Small intestine (tissue), 16 donors: ENCODE results near the gene ZKSCAN3. TPM values are rescaled to one million over a fixed set of nuclear protein-coding genes. Genes with fewer than 3 reads are reported as not detected.
A peak's percentile ranks its signal among the peaks of the same experiment; 100 is the strongest.
"Not testable (repeated sequence)": the region's sequence is repeated elsewhere in the genome, so short reads cannot be mapped to it uniquely, and the experiment has no call there.

ENCODE experiments used
- DNase-seq, 2 donors: peaks; one replicate each; pipeline versions ENCODE4 v3.0.0 to v3.0.0-alpha.2; 2013
- FAIRE-seq: peaks from 2 replicates; lab custom pipeline; 2012; peaks lifted over from hg19 to GRCh38; lab: Jason Lieb, UNC
- H3K27ac ChIP-seq, 3 donors: one replicate each; pipeline ENCODE4 v1.5.1; 2013; ENCODE audit warnings: low read length in 2 of 3, mild to moderate bottlenecking in 2 of 3, control low read depth in 1 of 3, inconsistent platforms in 1 of 3, low read depth in 1 of 3, moderate library complexity in 1 of 3
- H3K27me3 ChIP-seq, 3 donors: one replicate each; pipeline ENCODE4 v1.6.1; 2013; ENCODE audit warnings: low read length in 3 of 3, inconsistent platforms in 1 of 3; ENCODE audit not compliant: control insufficient read depth in 3 of 3, insufficient read depth in 3 of 3
- H3K36me3 ChIP-seq, 3 donors: one replicate each; pipeline ENCODE4 v1.6.1; 2013; ENCODE audit warnings: low read length in 3 of 3, inconsistent platforms in 1 of 3, low read depth in 1 of 3, mild to moderate bottlenecking in 1 of 3, moderate library complexity in 1 of 3; ENCODE audit not compliant: control insufficient read depth in 3 of 3, insufficient read depth in 2 of 3
- H3K4me1 ChIP-seq, 3 donors: one replicate each; pipeline ENCODE4 v1.6.1; 2013; ENCODE audit warnings: low read length in 2 of 3, inconsistent platforms in 1 of 3, low read depth in 1 of 3, mild to moderate bottlenecking in 1 of 3, moderate library complexity in 1 of 3; ENCODE audit not compliant: control insufficient read depth in 3 of 3, insufficient read depth in 2 of 3
- H3K4me3 ChIP-seq, 3 donors: one replicate each; pipeline ENCODE4 v1.5.1; 2013; ENCODE audit warnings: low read length in 3 of 3, control low read depth in 1 of 3, inconsistent platforms in 1 of 3, low read depth in 1 of 3, mild to moderate bottlenecking in 1 of 3, moderate library complexity in 1 of 3
- H3K9me3 ChIP-seq, 2 donors: one replicate each; pipeline ENCODE4 v1.6.1; 2013; ENCODE audit warnings: low read depth in 1 of 2, low read length in 1 of 2; ENCODE audit not compliant: control insufficient read depth in 2 of 2, insufficient read depth in 1 of 2
- WGBS, 3 donors: extraction: QIAGEN DNeasy Blood & Tissue Kit; methylation state at CpG; one replicate each; pipeline ENCODE4 v1.1.7; 2013; 5-methylcytosine and 5-hydroxymethylcytosine counted together
- long read RNA-seq, 10 donors: transcript quantifications; one replicate each; lab custom pipeline, GENCODE V29; 2026
- polyA plus RNA-seq, 4 donors: library from polyadenylated mRNA; stranded (reverse) in 3 of 4; unstranded in 1 of 4; fragments of 200-250 nt in 3 of 4; fragments of 120-200 nt in 1 of 4; gene quantifications; one replicate each; pipeline versions ENCODE4 v1.2.1 to v1.2.3, GENCODE V29; 2013
- donor health status: healthy with polysubstance abuse.
- donor health status: control.
- donor health status: control.
- donor health status: Bipolar disorder and iron deficiency.
- donor health status: healthy.

The ZKSCAN3 gene
- 1 to 10 TPM; 1.1 to 5.3 (median 1.9) TPM for polyA plus RNA-seq
- long read RNA-seq, donor 1, full-length matches to known transcripts: 1 of 1 reads
- long read RNA-seq, donor 1, partial matches to known transcripts: 0 of 1 reads
- long read RNA-seq, donor 1, other reads (novel, unspliced or antisense): 0 of 1 reads
- long read RNA-seq, donor 2: 0 reads
- long read RNA-seq, donor 3, full-length matches to known transcripts: 2 of 2 reads
- long read RNA-seq, donor 3, partial matches to known transcripts: 0 of 2 reads
- long read RNA-seq, donor 3, other reads (novel, unspliced or antisense): 0 of 2 reads
- long read RNA-seq, donor 4: 0 reads
- long read RNA-seq, donor 5: 0 reads
- long read RNA-seq, donor 6: 0 reads
- long read RNA-seq, donor 7: 0 reads
- long read RNA-seq, donor 8: 0 reads
- long read RNA-seq, donor 9: 0 reads
- long read RNA-seq, donor 10: 0 reads

- peak; percentile 86 to 92 for DNase-seq
- H3K36me3 ChIP-seq: peaks cover 0 to 4% (median 0%) of the 10 kb centered on the region in 3 donors
- peak within 1 kb of the TSS; percentile 69 to 91 (median 74) for H3K4me3 ChIP-seq
- no peaks in the 10 kb centered on the region for H3K9me3 ChIP-seq
- peak within 1 kb of the TSS; percentile 65 to 91 (median 71) for H3K27ac ChIP-seq
- peaks cover 0 to 7% (median 6%) of the 10 kb centered on the region in 3 donors for H3K4me1 ChIP-seq
- no peak for FAIRE-seq
- H3K27me3 ChIP-seq: peaks cover 0 to 13% (median 0%) of the 10 kb centered on the region in 3 donors
- WGBS, 3 donors: 0 to 1% (median 0%) methylated on average over 29 to 30 of the region's 30 CpGs
These were observed at the start of gene ZKSCAN3 for GRCh38 chr6:28349892-28350737. ZKSCAN3 (plus strand) TSS chr6:28349947; CDS start chr6:28359587, 9,640 bp downstream.

- Histone ChIP-seq H3K36me3 (no peaks in the 10 kb centered on the region), H3K4me3 (no peak overlapping the region), H3K27ac (no peak overlapping the region), H3K9me3 (no peaks in the 10 kb centered on the region), H3K4me1 (no peaks in the 10 kb centered on the region), H3K27me3 (no peaks in the 10 kb centered on the region)
- no peak for FAIRE-seq
- no peak for DNase-seq
- WGBS, 3 donors: 53 to 72% (median 72%) methylated on average over 3 of the region's 3 CpGs
These were observed 46.2 kb upstream of the ZKSCAN3 start for GRCh38 chr6:28303570-28303969.

GRCh38 chr6:28306363-28306762 lies 43.4 kb upstream of the ZKSCAN3 start:
- H3K9me3 ChIP-seq, H3K4me3 ChIP-seq, FAIRE-seq, H3K36me3 ChIP-seq, H3K4me1 ChIP-seq, DNase-seq, H3K27ac ChIP-seq, H3K27me3 ChIP-seq: not testable (repeated sequence)

GRCh38 chr6:28311139-28311823 lies 38.5 kb upstream of the ZKSCAN3 start:
- Histone ChIP-seq H3K9me3 (peaks cover 0 to 10% of the 10 kb centered on the region in 2 donors), H3K27ac (no peak overlapping the region), H3K4me3 (no peak overlapping the region), H3K27me3 (no peaks in the 10 kb centered on the region), H3K4me1 (peaks cover 0 to 7% (median 0%) of the 10 kb centered on the region in 3 donors), H3K36me3 (no peaks in the 10 kb centered on the region)
- DNase-seq (no peak), FAIRE-seq (no peak)
- 70 to 74% (median 71%) methylated on average over 9 of the region's 9 CpGs for whole genome bisulfite sequencing, 3 donors

- H3K36me3 ChIP-seq: no peaks in the 10 kb centered on the region
- H3K27ac ChIP-seq: no peak overlapping the region
- DNase-seq (no peak), FAIRE-seq (no peak)
- peaks cover 0 to 7% (median 0%) of the 10 kb centered on the region in 3 donors for H3K4me1 ChIP-seq
- no peak overlapping the region for H3K4me3 ChIP-seq
- no peaks in the 10 kb centered on the region for H3K27me3 ChIP-seq
- WGBS, 3 donors: 90 to 96% (median 94%) methylated on average over 23 of the region's 23 CpGs
- H3K9me3 ChIP-seq: peaks cover 0 to 10% of the 10 kb centered on the region in 2 donors
These were observed 36.8 kb upstream of the ZKSCAN3 start for GRCh38 chr6:28312939-28313338.

GRCh38 chr6:28315628-28316027 lies 34.1 kb upstream of the ZKSCAN3 start:
- Histone ChIP-seq H3K27ac (no peak overlapping the region), H3K27me3 (no peaks in the 10 kb centered on the region), H3K4me1 (peaks cover 0 to 7% (median 0%) of the 10 kb centered on the region in 3 donors), H3K4me3 (no peak overlapping the region), H3K9me3 (peaks cover 0 to 14% of the 10 kb centered on the region in 2 donors), H3K36me3 (no peaks in the 10 kb centered on the region)
- FAIRE-seq: no peak
- no peak for DNase-seq
- WGBS, 3 donors: 82 to 88% (median 86%) methylated on average over 3 of the region's 3 CpGs

- not testable (repeated sequence) for H3K36me3 ChIP-seq, DNase-seq, FAIRE-seq, H3K9me3 ChIP-seq, H3K4me3 ChIP-seq, H3K27ac ChIP-seq, H3K27me3 ChIP-seq, H3K4me1 ChIP-seq
- 93 to 97% (median 96%) methylated on average over 8 of the region's 8 CpGs for WGBS, 3 donors
These were observed 31.9 kb upstream of the ZKSCAN3 start for GRCh38 chr6:28317866-28318265.

GRCh38 chr6:28322661-28323060 lies 27.1 kb upstream of the ZKSCAN3 start:
- no peak for FAIRE-seq
- peaks cover 0 to 33% of the 10 kb centered on the region in 2 donors for H3K9me3 ChIP-seq
- DNase-seq: no peak
- WGBS, 3 donors: 88 to 91% (median 91%) methylated on average over 3 of the region's 3 CpGs
- peaks cover 3 to 11% (median 11%) of the 10 kb centered on the region in 3 donors for H3K36me3 ChIP-seq
- no peaks in the 10 kb centered on the region for H3K4me1 ChIP-seq
- H3K4me3 ChIP-seq: no peak overlapping the region
- no peak overlapping the region for H3K27ac ChIP-seq
- no peaks in the 10 kb centered on the region for H3K27me3 ChIP-seq
